GM21367 (cell line): ENCODE results near the gene FAT3.

Source experiments
- ATAC-seq: cut with Tn5 transposase; IDR thresholded peaks from one replicate; pipeline ENCODE4 v1.9.1; 2021; ENCODE audit not compliant: unreplicated experiment

Gene FAT3

DNA sequence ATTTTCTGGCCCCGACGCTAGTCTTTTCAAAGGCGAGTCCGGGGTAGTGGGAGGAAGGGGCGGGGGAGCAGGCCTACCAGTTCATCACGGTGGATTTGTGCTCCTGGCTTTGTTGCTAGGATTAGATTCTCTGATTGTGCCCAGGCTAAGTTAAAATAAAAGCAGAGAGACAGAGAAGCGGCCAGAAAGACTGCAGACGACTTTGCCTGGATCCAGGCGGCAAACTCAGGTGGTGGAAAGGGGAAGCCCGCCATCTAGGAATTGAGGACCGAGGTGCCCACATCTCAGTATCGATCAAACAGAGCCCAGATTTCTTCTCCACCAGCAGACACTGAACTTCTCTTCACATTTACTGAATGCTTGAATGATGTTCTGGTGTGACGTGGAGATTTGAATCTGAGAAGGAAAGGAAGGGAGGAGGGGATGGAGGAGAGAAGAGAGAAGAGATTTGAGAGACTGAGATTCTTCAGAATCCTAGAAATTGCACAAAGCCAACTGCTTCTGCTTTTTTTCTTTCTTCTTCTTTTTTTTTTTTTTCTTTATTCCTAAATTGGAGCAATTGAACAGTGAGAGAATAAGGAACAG, 2.7 kb downstream of the FAT3 start:
- ATAC-seq: no peak

DNA sequence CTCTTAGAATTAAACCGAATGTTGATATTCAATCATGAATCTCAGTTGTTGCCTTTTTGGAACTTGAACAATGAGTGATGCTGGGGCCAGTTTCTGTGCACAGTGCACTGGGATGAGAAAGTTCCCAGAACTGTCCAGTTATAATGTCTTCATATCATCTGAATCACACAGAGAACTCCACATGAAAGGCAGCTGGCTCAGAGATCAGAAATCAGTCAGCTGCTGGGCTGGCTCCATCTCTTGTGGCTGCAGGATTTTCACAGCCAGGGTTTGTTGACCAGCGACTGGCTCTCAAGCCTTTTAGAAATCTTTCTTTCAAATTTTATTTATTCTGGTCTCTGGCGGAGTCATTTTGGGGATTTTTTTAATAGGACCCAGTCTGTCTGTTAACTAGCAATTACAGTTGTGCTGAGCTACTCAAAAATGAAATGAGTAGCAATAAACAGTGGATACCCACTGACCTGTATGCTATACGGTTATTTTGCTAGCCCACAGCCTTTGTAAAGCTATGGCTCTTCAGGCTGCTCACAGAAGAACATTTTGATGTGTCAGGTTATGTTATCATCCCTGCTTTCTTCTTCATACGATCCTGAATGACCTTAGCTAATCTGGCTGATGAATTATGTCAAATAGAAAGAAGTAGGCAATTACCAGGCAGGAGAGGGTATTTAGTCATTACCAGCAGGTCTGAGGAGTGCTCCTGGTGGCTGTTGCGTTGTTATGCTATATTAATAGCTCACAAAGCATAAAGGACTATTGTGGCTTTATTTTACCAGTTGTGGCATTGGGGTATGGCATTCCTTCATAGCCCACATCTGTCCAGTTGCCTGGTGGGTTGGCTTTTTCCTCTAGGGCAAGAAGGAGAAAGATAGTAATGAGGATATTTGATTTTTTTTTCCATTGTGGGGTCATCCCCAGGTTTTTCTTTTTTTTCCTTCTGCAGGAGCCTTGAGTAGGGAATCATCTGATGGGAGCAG, 3.6 kb downstream of the FAT3 start:
- ATAC-seq: no peak

DNA sequence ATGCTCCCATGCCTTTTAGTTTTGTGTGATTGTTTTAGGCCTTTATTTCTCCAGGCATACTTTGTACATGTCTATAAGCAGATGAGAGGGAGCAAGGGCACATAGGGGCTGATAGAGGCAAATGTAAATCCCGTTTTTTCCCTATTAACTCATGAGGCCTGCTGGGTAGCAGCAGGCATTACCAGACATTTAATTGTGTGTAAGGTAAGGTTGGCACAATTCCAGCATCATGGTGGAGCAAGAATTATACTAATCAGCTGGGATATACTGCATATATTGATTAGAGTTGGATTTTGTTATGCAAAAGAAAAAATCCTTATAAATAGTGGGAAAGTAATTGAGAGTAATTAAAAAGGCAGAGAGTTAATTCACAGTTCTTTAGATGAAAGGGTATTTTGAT, 12.2 kb downstream of the FAT3 start:
- ATAC-seq: no peak

- no peak for ATAC-seq
These were observed 16.3 kb downstream of the FAT3 start for GRCh38 chr11:92240916-92241315.

GRCh38 chr11:92245700-92246271, 21.2 kb downstream of the FAT3 start:
- no peak for ATAC-seq

DNA sequence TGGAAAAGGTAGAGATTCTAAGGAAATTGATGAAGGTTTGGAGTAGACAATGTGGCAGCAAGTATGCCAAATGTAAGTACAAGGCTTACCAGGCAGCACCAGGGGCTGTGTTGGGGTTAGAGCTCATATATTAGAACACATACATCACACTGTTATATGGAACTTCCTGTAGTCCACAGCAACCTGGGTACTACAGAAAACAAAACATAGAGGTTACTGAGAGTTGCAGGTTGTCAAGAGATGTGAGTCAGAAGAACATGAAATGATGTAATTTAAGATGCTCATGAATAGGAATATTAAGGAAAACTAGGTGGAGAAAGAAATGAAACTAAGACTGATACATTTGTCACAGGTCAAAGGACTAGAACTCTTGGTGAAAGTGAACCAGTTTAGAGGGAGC, 22.0 kb downstream of the FAT3 start:
- no peak for ATAC-seq

DNA sequence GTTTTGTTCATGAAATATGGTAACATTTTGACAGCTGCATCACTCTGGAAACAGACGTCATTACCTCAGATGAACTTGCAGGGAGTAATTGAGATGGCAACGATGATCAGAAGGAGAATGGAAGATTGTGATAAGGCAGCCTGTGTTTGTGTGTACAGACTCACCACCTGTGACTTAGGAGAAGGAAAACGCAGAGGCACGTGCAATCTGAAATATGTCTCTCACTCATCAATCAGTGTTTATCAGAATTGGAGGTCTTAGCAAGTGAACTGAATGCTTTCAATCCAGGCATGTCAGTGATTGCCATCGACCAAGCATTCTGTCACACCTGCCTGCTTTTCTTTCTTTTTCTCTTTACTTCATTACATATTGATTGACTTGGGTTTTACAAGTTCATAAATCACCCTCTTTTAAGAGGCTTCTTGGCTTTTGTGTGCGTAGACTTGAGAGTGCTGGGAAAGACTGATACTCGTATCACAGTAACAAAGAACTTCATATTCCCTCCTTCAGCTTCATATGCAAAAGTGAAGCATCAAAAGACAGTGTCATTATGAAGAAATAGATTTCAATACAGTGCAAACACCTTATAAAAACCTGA, 24.6 kb downstream of the FAT3 start:
- no peak for ATAC-seq

GRCh38 chr11:92251980-92252379, 27.4 kb downstream of the FAT3 start:
- ATAC-seq: no peak

GRCh38 chr11:92253421-92253820, 28.8 kb downstream of the FAT3 start:
- no peak for ATAC-seq

GRCh38 chr11:92253945-92254344, 29.3 kb downstream of the FAT3 start:
- ATAC-seq: no peak

DNA sequence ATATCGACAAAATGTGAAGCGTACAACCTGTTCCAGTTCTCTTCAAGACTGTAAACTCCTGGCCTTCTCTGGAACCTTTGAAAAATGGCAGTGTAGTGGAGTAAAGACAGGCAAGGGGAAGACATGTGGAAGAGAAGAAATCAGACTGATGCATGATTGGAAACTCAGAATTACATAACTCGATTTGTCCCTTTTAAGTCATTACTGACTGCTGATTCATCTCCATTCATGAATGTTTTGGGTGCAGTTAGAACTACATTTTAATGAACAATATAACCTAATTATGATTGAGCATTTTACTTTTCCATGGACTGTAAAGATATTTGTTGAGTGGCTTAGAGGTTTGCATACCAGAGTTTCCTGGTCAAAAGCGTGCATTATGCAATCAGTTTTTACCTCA, 32.9 kb downstream of the FAT3 start:
- no peak for ATAC-seq

- ATAC-seq: no peak
These were observed 35.2 kb downstream of the FAT3 start for GRCh38 chr11:92259861-92260260.

DNA sequence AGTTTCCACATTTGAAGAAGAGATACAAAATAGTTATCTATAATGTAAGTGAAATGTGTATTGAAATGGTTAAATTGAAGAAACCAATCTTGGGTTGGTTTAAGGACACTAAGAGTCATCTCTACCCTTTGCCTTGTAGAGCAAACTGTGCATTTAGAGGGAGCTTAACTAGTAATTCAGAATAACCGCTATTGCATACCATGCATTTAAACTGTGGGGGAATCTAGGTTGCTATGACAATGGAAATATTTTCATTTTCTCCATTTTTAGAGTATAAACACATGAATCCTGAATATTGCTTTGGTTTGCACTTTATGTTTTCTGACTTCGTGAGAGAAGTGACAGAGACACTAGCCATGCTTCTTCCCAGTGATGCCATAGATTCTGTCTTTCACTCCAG, 39.7 kb downstream of the FAT3 start:
- ATAC-seq: no peak

GRCh38 chr11:92266806-92267205, 42.2 kb downstream of the FAT3 start:
- ATAC-seq: no peak

GRCh38 chr11:92267278-92267677, 42.7 kb downstream of the FAT3 start:
- ATAC-seq: no peak

DNA sequence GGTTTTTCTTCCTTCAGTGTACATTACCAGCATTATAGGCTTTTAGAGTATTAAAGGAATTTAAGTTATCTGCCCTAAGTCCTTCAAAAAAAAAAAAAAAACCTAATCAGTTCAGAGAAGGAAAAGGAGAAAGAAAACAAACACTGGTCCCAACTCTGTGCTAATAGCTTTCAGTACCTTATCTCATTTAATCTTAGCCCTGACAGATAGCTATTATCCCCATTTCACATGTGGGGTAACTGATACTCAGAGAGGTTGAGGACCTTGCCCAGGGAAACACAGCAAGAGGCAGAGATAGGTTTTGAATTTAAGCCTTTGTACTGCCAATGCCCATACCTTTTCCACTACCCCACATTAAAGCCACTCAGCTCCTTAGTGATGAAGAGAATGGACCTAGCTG, 43.4 kb downstream of the FAT3 start:
- no peak for ATAC-seq

DNA sequence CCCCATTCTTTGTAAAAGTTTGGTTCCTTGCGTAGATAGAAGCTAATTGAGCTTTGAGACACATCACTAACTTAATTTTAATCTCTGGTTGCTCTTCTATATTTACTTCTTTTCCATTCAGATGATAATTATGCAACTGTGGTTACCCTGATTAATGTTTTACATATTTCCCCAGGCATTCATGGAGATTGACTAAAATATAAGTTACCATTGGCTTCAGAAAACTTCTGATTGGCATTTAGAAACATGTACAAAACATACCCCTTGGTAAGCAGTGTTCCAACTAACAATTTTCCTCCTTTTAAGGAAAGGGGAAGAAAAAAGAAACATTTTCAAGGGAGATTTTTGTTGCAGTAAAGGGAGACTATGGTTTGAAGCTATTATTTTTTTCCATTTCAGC, 43.9 kb downstream of the FAT3 start:
- no peak for ATAC-seq

DNA sequence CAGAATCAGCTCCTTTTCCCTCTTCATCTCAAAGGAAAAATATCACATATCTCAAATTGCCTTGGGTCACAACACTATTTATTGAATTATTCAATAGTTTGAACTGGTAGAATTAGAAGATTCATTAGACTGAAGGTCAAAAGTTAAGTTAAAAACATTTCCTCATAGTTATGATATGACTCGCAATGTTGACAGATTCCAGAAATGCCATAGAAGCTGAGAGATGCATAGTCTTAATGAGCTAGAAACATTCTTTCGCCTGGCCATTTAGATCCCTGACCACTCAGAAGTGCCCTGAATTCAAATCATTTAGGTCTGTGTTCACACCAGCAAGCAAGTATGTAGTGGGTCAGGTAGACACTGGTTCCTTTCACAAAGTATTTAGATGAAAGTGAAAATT, 44.4 kb downstream of the FAT3 start:
- ATAC-seq: no peak

- ATAC-seq: no peak
These were observed 45.2 kb downstream of the FAT3 start for GRCh38 chr11:92269841-92270240.

- no peak for ATAC-seq
These were observed 48.0 kb downstream of the FAT3 start for GRCh38 chr11:92272651-92273050.
